Transverse colon (tissue), 3 donors: ENCODE measurements around the gene UGT2A3.

Source experiments
- EP300 ChIP-seq: sonication (generic); formaldehyde crosslinking; IDR thresholded peaks from one replicate; pipeline ENCODE4 v1.6.1; 2017; ENCODE audit warnings: antibody characterized with exemption, low read depth
- POLR2A ChIP-seq: fragments of 450-650 bp; IDR thresholded peaks from one replicate; pipeline ENCODE4 v1.6.1; 2016; ENCODE audit warnings: antibody characterized with exemption, mild to moderate bottlenecking, moderate library complexity
- TF ChIP-seq, protein P1 (sequence below), 5 experiments: fragments of 200-600 bp in 3 of 5; fragments of 450-650 bp in 2 of 5; sonication (generic) in 3 of 5; IDR thresholded peaks; 1 replicate in 2 of 5; 2 replicates in 3 of 5; pipeline ENCODE4 v1.5.1; 2016 to 2017; ENCODE audit warnings: antibody characterized with exemption in 5 of 5, inconsistent platforms in 3 of 5, mild to moderate bottlenecking in 2 of 5, moderate library complexity in 1 of 5

DNA sequence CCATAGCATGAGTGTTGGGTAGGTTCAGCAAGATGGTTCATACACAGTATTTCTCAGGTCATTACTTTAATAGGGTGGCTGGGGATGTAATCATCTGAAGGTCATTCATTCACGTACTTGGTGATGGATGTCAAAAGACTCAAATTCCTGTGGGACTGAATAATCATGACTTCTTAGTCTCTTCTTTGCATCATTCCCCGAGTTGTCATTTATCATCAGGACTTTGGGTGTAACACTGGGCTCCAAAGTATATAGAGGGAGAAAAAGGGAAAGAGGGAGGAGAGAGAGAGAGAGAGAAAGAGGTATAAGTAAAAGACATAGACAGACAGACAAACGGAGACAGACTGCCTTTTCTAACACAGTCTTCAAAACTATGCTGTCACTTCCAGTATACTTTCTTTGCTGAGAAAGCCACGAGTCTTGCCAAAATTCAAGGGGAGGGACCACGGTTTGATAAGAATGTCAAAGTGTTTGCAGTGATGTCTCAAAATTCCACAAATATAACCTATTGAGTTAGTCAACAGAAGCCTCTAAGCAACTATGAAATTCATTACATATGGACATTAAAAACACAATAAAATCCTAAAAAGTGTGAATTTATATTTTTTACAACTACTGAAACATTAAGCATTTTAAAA is 55.9 kb downstream of the UGT2A3 start:
- TF ChIP-seq EP300 (no peak), POLR2A (no peak)
- TF ChIP-seq, protein P1, sequence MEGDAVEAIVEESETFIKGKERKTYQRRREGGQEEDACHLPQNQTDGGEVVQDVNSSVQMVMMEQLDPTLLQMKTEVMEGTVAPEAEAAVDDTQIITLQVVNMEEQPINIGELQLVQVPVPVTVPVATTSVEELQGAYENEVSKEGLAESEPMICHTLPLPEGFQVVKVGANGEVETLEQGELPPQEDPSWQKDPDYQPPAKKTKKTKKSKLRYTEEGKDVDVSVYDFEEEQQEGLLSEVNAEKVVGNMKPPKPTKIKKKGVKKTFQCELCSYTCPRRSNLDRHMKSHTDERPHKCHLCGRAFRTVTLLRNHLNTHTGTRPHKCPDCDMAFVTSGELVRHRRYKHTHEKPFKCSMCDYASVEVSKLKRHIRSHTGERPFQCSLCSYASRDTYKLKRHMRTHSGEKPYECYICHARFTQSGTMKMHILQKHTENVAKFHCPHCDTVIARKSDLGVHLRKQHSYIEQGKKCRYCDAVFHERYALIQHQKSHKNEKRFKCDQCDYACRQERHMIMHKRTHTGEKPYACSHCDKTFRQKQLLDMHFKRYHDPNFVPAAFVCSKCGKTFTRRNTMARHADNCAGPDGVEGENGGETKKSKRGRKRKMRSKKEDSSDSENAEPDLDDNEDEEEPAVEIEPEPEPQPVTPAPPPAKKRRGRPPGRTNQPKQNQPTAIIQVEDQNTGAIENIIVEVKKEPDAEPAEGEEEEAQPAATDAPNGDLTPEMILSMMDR (IDR thresholded peaks at IDR 0.05) = no peak
